Measurements from ENCODE around the gene ZNF100.

DNA sequence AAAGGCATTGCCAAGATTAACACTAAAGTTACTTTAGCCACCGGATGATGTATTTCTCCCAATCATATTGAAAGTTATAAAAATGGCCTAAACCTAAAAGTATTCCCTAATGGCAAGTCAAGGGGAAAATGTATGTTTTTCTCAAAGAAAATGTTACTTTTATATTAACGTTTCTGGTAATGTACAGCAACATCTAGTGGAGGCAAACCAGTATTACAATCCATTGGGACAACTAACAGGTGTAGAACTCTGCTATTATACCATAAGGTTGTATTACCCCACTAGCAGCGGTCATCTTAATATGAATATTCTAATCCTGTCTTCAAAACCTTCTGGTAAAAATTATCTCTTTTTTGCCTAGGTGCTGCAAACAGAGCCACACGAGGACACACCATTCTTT, 69.2 kb downstream of the ZNF100 start:
- TF ChIP-seq, protein P1, sequence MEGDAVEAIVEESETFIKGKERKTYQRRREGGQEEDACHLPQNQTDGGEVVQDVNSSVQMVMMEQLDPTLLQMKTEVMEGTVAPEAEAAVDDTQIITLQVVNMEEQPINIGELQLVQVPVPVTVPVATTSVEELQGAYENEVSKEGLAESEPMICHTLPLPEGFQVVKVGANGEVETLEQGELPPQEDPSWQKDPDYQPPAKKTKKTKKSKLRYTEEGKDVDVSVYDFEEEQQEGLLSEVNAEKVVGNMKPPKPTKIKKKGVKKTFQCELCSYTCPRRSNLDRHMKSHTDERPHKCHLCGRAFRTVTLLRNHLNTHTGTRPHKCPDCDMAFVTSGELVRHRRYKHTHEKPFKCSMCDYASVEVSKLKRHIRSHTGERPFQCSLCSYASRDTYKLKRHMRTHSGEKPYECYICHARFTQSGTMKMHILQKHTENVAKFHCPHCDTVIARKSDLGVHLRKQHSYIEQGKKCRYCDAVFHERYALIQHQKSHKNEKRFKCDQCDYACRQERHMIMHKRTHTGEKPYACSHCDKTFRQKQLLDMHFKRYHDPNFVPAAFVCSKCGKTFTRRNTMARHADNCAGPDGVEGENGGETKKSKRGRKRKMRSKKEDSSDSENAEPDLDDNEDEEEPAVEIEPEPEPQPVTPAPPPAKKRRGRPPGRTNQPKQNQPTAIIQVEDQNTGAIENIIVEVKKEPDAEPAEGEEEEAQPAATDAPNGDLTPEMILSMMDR (conservative IDR thresholded peaks at IDR 0.05 in 1 of 2, IDR thresholded peaks at IDR 0.05 in 1 of 2; ENCODE audit: low read depth in 1 of 2, low read length in 2 of 2), result peak; percentile 2 to 45
- TF ChIP-seq EZH2 (IDR thresholded peaks at IDR 0.05; ENCODE audit: low read length, missing control alignments), result no peak

All from fibroblast of lung (primary cell).